ENCODE measurements around the gene MDH2.
"Not testable (repeated sequence)": the region's sequence is repeated elsewhere in the genome, so short reads cannot be mapped to it uniquely, and the experiment has no call there.

MDH2 gene

DNA sequence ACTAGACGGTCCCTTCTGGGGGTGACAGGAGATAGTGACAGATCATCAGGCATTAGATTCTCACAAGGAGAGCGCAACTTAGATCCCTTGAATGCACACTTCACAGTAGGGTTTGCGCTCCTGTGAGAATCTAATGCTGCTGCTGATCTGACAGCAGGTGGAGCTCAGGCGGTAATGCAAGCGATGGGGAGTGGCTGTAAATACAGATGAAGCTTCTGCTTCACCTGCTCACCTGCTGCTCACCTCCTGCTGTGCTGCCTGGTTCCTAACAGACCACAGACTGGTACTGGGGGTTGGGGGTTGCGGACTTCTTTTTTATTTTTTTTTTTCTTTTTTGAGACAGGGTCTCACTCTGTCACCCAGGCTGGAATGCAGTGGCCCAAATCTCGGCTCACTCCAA lies 18.2 kb upstream of the MDH2 start:
- 0 out of 2 replicates have a peak, but pooled peaks have one; percentile 16 for TF ChIP-seq CTCF (conservative IDR thresholded peaks at IDR 0.05; ENCODE audit: low read length)
- not testable (repeated sequence) for H3K9me3 ChIP-seq (ENCODE audit: insufficient read depth, low read depth, low read length); H3F3A ChIP-seq (ENCODE audit: low read depth); H3K9me2 ChIP-seq (replicated peaks; ENCODE audit: low read depth, low read length); H3K4me3 ChIP-seq (ENCODE audit: low read length, poor library complexity, severe bottlenecking); H2AFZ ChIP-seq (ENCODE audit: low read length); H3K4me2 ChIP-seq (ENCODE audit: low read depth, low read length, poor library complexity, severe bottlenecking); H3K36me3 ChIP-seq (ENCODE audit: insufficient read depth, low read length); H4K20me1 ChIP-seq (ENCODE audit: insufficient read depth, low read length, poor library complexity, severe bottlenecking); H3K79me2 ChIP-seq (ENCODE audit: insufficient read depth, low read length); H3K9ac ChIP-seq (ENCODE audit: low read depth, low read length, poor library complexity, severe bottlenecking); H3K4me1 ChIP-seq (ENCODE audit: insufficient read depth, low read length, poor library complexity, severe bottlenecking); H3K27me3 ChIP-seq (ENCODE audit: insufficient read depth, low read length, poor library complexity, severe bottlenecking)

DNA sequence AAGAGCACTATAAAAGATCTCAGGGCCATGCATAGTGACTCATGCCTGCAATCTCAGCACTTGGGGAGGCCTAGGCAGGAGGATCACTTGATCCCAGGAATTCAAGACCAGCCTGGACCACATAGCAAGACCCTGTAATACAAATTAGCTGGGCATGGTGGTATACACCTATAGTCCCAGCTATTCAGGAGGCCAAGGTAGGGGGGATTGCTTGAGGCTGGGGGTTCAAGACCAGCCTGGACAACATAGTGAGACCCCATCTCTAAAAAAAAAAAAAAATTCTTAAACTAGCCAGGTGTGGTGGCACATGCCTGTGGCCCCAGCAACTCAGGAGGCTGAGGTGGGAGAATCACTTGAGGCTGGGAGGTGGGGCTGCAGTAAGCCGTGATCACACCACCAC lies 15.9 kb upstream of the MDH2 start:
- H3K4me3 ChIP-seq (ENCODE audit: low read length, poor library complexity, severe bottlenecking) = no peak overlapping the region
- no peaks in the 10 kb centered on the region for H3K4me1 ChIP-seq (ENCODE audit: insufficient read depth, low read length, poor library complexity, severe bottlenecking)
- H3K9me2 ChIP-seq (replicated peaks; ENCODE audit: low read depth, low read length) = no peaks in the 10 kb centered on the region
- no peaks in the 10 kb centered on the region for H3K27me3 ChIP-seq (ENCODE audit: insufficient read depth, low read length, poor library complexity, severe bottlenecking)
- no peaks in the 10 kb centered on the region for H3K79me2 ChIP-seq (ENCODE audit: insufficient read depth, low read length)
- no peaks in the 10 kb centered on the region for H3K36me3 ChIP-seq (ENCODE audit: insufficient read depth, low read length)
- TF ChIP-seq EZH2phosphoT487 (IDR thresholded peaks at IDR 0.05; ENCODE audit: borderline replicate concordance) (no peak), CTCF (conservative IDR thresholded peaks at IDR 0.05; ENCODE audit: low read length) (no peak)
- no peak overlapping the region for H2AFZ ChIP-seq (ENCODE audit: low read length)
- H3K9ac ChIP-seq (ENCODE audit: low read depth, low read length, poor library complexity, severe bottlenecking) = no peak overlapping the region
- no peaks in the 10 kb centered on the region for H4K20me1 ChIP-seq (ENCODE audit: insufficient read depth, low read length, poor library complexity, severe bottlenecking)
- H3K4me2 ChIP-seq (ENCODE audit: low read depth, low read length, poor library complexity, severe bottlenecking) = no peak overlapping the region
- H3K9me3 ChIP-seq (ENCODE audit: insufficient read depth, low read depth, low read length) = no peaks in the 10 kb centered on the region
- no peaks in the 10 kb centered on the region for H3F3A ChIP-seq (ENCODE audit: low read depth)

GRCh38 chr7:76037310-76037709 lies 10.6 kb upstream of the MDH2 start:
- Histone ChIP-seq H3K4me1 (ENCODE audit: insufficient read depth, low read length, poor library complexity, severe bottlenecking) (no peaks in the 10 kb centered on the region), H3K9me2 (replicated peaks; ENCODE audit: low read depth, low read length) (no peaks in the 10 kb centered on the region), H3K9me3 (ENCODE audit: insufficient read depth, low read depth, low read length) (no peaks in the 10 kb centered on the region), H3K9ac (ENCODE audit: low read depth, low read length, poor library complexity, severe bottlenecking) (no peak overlapping the region), H3K36me3 (ENCODE audit: insufficient read depth, low read length) (no peaks in the 10 kb centered on the region), H3K27me3 (ENCODE audit: insufficient read depth, low read length, poor library complexity, severe bottlenecking) (no peaks in the 10 kb centered on the region), H3K4me3 (ENCODE audit: low read length, poor library complexity, severe bottlenecking) (no peak overlapping the region), H3K4me2 (ENCODE audit: low read depth, low read length, poor library complexity, severe bottlenecking) (no peak overlapping the region), H3K79me2 (ENCODE audit: insufficient read depth, low read length) (no peaks in the 10 kb centered on the region), H2AFZ (ENCODE audit: low read length) (no peak overlapping the region), H4K20me1 (ENCODE audit: insufficient read depth, low read length, poor library complexity, severe bottlenecking) (no peaks in the 10 kb centered on the region), H3F3A (ENCODE audit: low read depth) (no peaks in the 10 kb centered on the region)
- TF ChIP-seq EZH2phosphoT487 (IDR thresholded peaks at IDR 0.05; ENCODE audit: borderline replicate concordance) = no peak
- no peak for TF ChIP-seq CTCF (conservative IDR thresholded peaks at IDR 0.05; ENCODE audit: low read length)

Measured in Loucy (cell line).